IMR-90 (cell line): ENCODE results near the gene ABAT. TPM values are rescaled to one million over a fixed set of nuclear protein-coding genes. Genes with fewer than 3 reads are reported as not detected.

Experiments
- ATAC-seq: fragments of 200-7000 bp; cut with Tn5 transposase; 2 replicates; pipeline ENCODE4 v1.9.1; 2020; ENCODE audit warnings: low read depth, mild to moderate bottlenecking, moderate library complexity
- BruUV-seq: library from RNA; stranded (reverse); fragments of 400-500 nt; replicated peaks from 2 replicates; lab custom pipeline; 2021; lab: Mats Ljungman, UMichigan
- CTCF ChIA-PET: fragments of 300-600 bp; formaldehyde crosslinking; extraction: SDS; loops from one replicate; lab custom pipeline; 2021; ENCODE audit warnings: antibody characterized with exemption; lab: Yijun Ruan, JAX
- POLR2A ChIA-PET: fragments of 300-600 bp; sonication (Branson Sonifier 250); formaldehyde crosslinking; loops from one replicate; lab custom pipeline; 2022; ENCODE audit warnings: antibody characterized with exemption; ENCODE audit not compliant: unreplicated experiment; lab: Charles Lee
- DNase-seq: peaks from one replicate; pipeline ENCODE4 v3.0.0; 2013
- H2AFZ ChIP-seq: replicated peaks from 2 replicates; pipeline ENCODE3; 2013; ENCODE audit warnings: low read length, mild to moderate bottlenecking; ENCODE audit not compliant: poor library complexity
- H2AK5ac ChIP-seq: 2 replicates; pipeline ENCODE4 v1.6.1; 2013; ENCODE audit warnings: low read depth, low read length, inconsistent platforms
- H2AK9ac ChIP-seq: replicated peaks from 2 replicates; pipeline ENCODE3; 2013; ENCODE audit warnings: mild to moderate bottlenecking, low read depth, low read length, moderate library complexity; ENCODE audit not compliant: poor library complexity
- H2BK120ac ChIP-seq: 2 replicates; pipeline ENCODE4 v1.6.1; 2013; ENCODE audit warnings: low read depth, low read length, inconsistent platforms
- H2BK15ac ChIP-seq: 3 replicates; pipeline ENCODE4 v1.6.1; 2013; ENCODE audit warnings: low read depth, low read length, inconsistent platforms
- H2BK20ac ChIP-seq: 2 replicates; pipeline ENCODE4 v1.6.1; 2013; ENCODE audit warnings: low read depth, mild to moderate bottlenecking, inconsistent platforms, low read length, moderate library complexity
- H2BK5ac ChIP-seq: 2 replicates; pipeline ENCODE4 v1.6.1; 2013; ENCODE audit warnings: mild to moderate bottlenecking, low read depth, low read length, inconsistent platforms; ENCODE audit not compliant: poor library complexity, severe bottlenecking
- H3K14ac ChIP-seq: replicated peaks from 2 replicates; pipeline ENCODE4 v1.6.1; 2013; ENCODE audit warnings: low read depth, low read length, inconsistent platforms
- H3K18ac ChIP-seq: 2 replicates; pipeline ENCODE4 v1.6.1; 2013; ENCODE audit warnings: low read depth, low read length, control low read depth
- H3K23ac ChIP-seq: 2 replicates; pipeline ENCODE4 v1.6.1; 2013; ENCODE audit warnings: low read depth, low read length, inconsistent platforms
- H3K27ac ChIP-seq: 2 replicates; pipeline ENCODE4 v1.5.1; 2013; ENCODE audit warnings: mild to moderate bottlenecking, control low read depth, low read length; ENCODE audit not compliant: insufficient read depth
- H3K27me3 ChIP-seq: 2 replicates; pipeline ENCODE4 v1.6.1; 2013; ENCODE audit warnings: low read length; ENCODE audit not compliant: control insufficient read depth, insufficient read depth
- H3K36me3 ChIP-seq: 2 replicates; pipeline ENCODE4 v1.6.1; 2013; ENCODE audit warnings: low read length, mixed read lengths; ENCODE audit not compliant: control insufficient read depth, insufficient read depth
- H3K4ac ChIP-seq: 2 replicates; pipeline ENCODE4 v1.6.1; 2013; ENCODE audit warnings: low read depth, low read length, inconsistent platforms
- H3K4me1 ChIP-seq: 2 replicates; pipeline ENCODE4 v1.6.1; 2013; ENCODE audit warnings: low read length, mixed read lengths; ENCODE audit not compliant: control insufficient read depth, insufficient read depth
- H3K4me2 ChIP-seq: 2 replicates; pipeline ENCODE4 v1.6.1; 2013; ENCODE audit warnings: low read depth, mild to moderate bottlenecking, control low read depth, low read length, moderate library complexity
- H3K4me3 ChIP-seq: 2 replicates; pipeline ENCODE4 v1.5.1; 2013; ENCODE audit warnings: low read depth, mild to moderate bottlenecking, control low read depth, low read length, moderate library complexity; ENCODE audit not compliant: insufficient read depth
- H3K56ac ChIP-seq: 2 replicates; pipeline ENCODE4 v1.6.1; 2013; ENCODE audit warnings: low read length, inconsistent platforms; ENCODE audit not compliant: insufficient read depth; ENCODE audit errors: extremely low read depth
- H3K79me1 ChIP-seq, 2 experiments: 2 replicates each; pipeline ENCODE4 v1.6.1; 2013; ENCODE audit warnings: low read length in 2 of 2, inconsistent platforms in 1 of 2, low read depth in 1 of 2
- H3K9ac ChIP-seq: 2 replicates; pipeline ENCODE4 v1.6.1; 2013; ENCODE audit warnings: low read depth, low read length, control low read depth
- H3K9me1 ChIP-seq: 2 replicates; pipeline ENCODE4 v1.6.1; 2013; ENCODE audit warnings: low read length, inconsistent platforms; ENCODE audit not compliant: insufficient read depth
- H3K9me3 ChIP-seq: 2 replicates; pipeline ENCODE4 v1.6.1; 2013; ENCODE audit warnings: low read length; ENCODE audit not compliant: control insufficient read depth, insufficient read depth
- H4K20me1 ChIP-seq: 2 replicates; pipeline ENCODE4 v1.6.1; 2013; ENCODE audit warnings: low read length, inconsistent platforms; ENCODE audit not compliant: insufficient read depth
- H4K5ac ChIP-seq: 2 replicates; pipeline ENCODE4 v1.6.1; 2013; ENCODE audit warnings: mild to moderate bottlenecking, low read depth, low read length, control low read depth
- H4K8ac ChIP-seq, 2 experiments: 2 replicates each; pipeline ENCODE4 v1.6.1; 2013; ENCODE audit warnings: low read depth in 2 of 2, low read length in 2 of 2, control low read depth in 1 of 2, inconsistent platforms in 1 of 2
- H4K91ac ChIP-seq: 2 replicates; pipeline ENCODE4 v1.6.1; 2013; ENCODE audit warnings: low read depth, low read length, inconsistent platforms; ENCODE audit not compliant: insufficient read depth
- BHLHE40 ChIP-seq: fragments of 150-350 bp; IDR thresholded peaks from 2 replicates; pipeline ENCODE4 v1.6.1; 2016; ENCODE audit warnings: mild to moderate bottlenecking, low read depth, low read length
- CEBPB ChIP-seq: IDR thresholded peaks from 2 replicates; pipeline ENCODE4 v1.6.1; 2012; ENCODE audit warnings: low read depth, low read length, improper control_type of control experiment
- CHD1 ChIP-seq: IDR thresholded peaks from 2 replicates; pipeline ENCODE4 v1.6.1; 2012; ENCODE audit warnings: low read depth, low read length, improper control_type of control experiment
- FOS ChIP-seq: fragments of 150-350 bp; IDR thresholded peaks from 2 replicates; pipeline ENCODE4 v1.6.1; 2016; ENCODE audit warnings: low read depth, low read length
- MAFK ChIP-seq: IDR thresholded peaks from 2 replicates; pipeline ENCODE4 v1.6.1; 2012; ENCODE audit warnings: low read depth, low read length, improper control_type of control experiment
- MAZ ChIP-seq: IDR thresholded peaks from 2 replicates; pipeline ENCODE4 v1.6.1; 2012; ENCODE audit warnings: low read depth, mild to moderate bottlenecking, low read length, improper control_type of control experiment, moderate library complexity, borderline replicate concordance
- MXI1 ChIP-seq: IDR thresholded peaks from 2 replicates; pipeline ENCODE4 v1.6.1; 2012; ENCODE audit warnings: low read depth, mild to moderate bottlenecking, low read length, moderate library complexity, borderline replicate concordance
- NFE2L2 ChIP-seq: fragments of 150-350 bp; IDR thresholded peaks from 2 replicates; pipeline ENCODE4 v1.6.1; 2016; ENCODE audit warnings: low read depth, mild to moderate bottlenecking, low read length
- POLR2A ChIP-seq: IDR thresholded peaks from 2 replicates; pipeline ENCODE4 v1.6.1; 2012; ENCODE audit warnings: mild to moderate bottlenecking, low read depth, low read length
- RAD21 ChIP-seq: IDR thresholded peaks from 2 replicates; pipeline ENCODE4 v1.6.1; 2012; ENCODE audit warnings: low read length, improper control_type of control experiment
- RCOR1 ChIP-seq: IDR thresholded peaks from 2 replicates; pipeline ENCODE4 v1.6.1; 2012; ENCODE audit warnings: mild to moderate bottlenecking, low read length, improper control_type of control experiment; ENCODE audit not compliant: insufficient replicate concordance
- RFX5 ChIP-seq: IDR thresholded peaks from 2 replicates; pipeline ENCODE4 v1.8.0; 2012; ENCODE audit warnings: low read depth, mild to moderate bottlenecking, low read length, moderate library complexity
- SMC3 ChIP-seq: fragments of 150-350 bp; IDR thresholded peaks from 2 replicates; pipeline ENCODE4 v1.6.1; 2016; ENCODE audit warnings: low read depth, mild to moderate bottlenecking, antibody characterized with exemption, low read length, moderate library complexity
- WGBS, 2 experiments: methylation state at CpG; one replicate each; pipeline versions ENCODE4 v1.1.5 to v1.1.7; 2013; ENCODE audit warnings: missing lambda C conversion rate in 2 of 2; ENCODE audit not compliant: insufficient read length in 1 of 2; ENCODE audit errors: extremely low coverage in 2 of 2; 5-methylcytosine and 5-hydroxymethylcytosine counted together
- dilution Hi-C: fragments of 300-500 bp; cut with HindIII; formaldehyde crosslinking; loops from one replicate; pipeline ENCODE4 v1.14.3; 2018; ENCODE audit warnings: low sequenced_read_pairs; ENCODE audit not compliant: unreplicated experiment
- in situ Hi-C: fragments of 300-500 bp; cut with MboI; formaldehyde crosslinking; loops from 3 replicates; pipeline ENCODE4 v1.14.3; 2019; ENCODE audit warnings: low sequenced_read_pairs, inconsistent platforms, mixed read lengths
- intact Hi-C: fragments of 100-400 bp; cut with micrococcal nuclease; formaldehyde crosslinking; loops from 2 replicates; pipeline ENCODE4 v1.10.0; 2022
- polyA plus RNA-seq, 3 experiments: library from polyadenylated mRNA; depleted of rRNA; stranded (reverse); fragments of >200 nt; gene quantifications; 2 replicates each; pipeline ENCODE4 v1.2.3, GENCODE V29; 2012; ENCODE audit warnings: low replicate concordance in 1 of 3
- total RNA-seq: library from RNA; depleted of rRNA; stranded (reverse); fragments of >200 nt; gene quantifications from 2 replicates; pipeline ENCODE4 v1.2.3, GENCODE V29; 2012
- TF ChIP-seq, protein P1 (sequence below): fragments of 150-350 bp; IDR thresholded peaks from 2 replicates; pipeline ENCODE4 v1.6.1; 2016; ENCODE audit warnings: low read depth, mild to moderate bottlenecking, low read length, moderate library complexity, borderline replicate concordance
- TF ChIP-seq, protein P2 (sequence below): fragments of 150-350 bp; IDR thresholded peaks from 2 replicates; pipeline ENCODE4 v1.6.1; 2017; ENCODE audit warnings: mild to moderate bottlenecking, antibody characterized with exemption, low read length, low read depth
- TF ChIP-seq, protein P3 (sequence below): conservative IDR thresholded peaks from 2 replicates; pipeline ENCODE4 v1.5.1; 2012; ENCODE audit warnings: mild to moderate bottlenecking, low read depth, low read length, improper control_type of control experiment

Gene ABAT
- total and polyA plus RNA-seq, 2 of the 4 experiments (the other 2 are of a cell fraction) = 4.5 to 6.9 TPM

DNA sequence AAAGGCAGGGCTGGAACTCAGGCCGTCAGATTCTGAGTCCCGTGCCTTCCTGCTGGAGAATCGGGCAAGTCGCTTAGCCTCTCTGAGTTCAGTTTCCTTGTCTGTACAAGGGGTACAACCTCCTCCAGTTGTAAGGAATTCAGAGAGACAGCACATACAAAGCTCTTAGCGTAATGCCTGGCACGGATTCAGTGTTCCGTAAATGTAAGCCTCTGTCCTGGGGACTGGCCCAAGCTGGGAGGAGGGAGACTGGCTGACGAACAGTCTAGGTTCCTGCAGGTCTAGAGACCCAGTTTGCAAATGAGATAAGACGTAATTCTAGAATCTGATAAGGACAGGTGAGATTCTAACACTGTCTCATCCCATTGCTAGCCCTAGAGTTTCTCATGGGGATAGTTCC, 43.0 kb upstream of the ABAT start:
- H3K4me2 ChIP-seq = no peak overlapping the region
- no peak overlapping the region for H2AFZ ChIP-seq
- no peaks in the 10 kb centered on the region for H3K27me3 ChIP-seq
- no peak overlapping the region for H2BK5ac ChIP-seq
- no peaks in the 10 kb centered on the region for H3K9me3 ChIP-seq
- in situ Hi-C loops (no loop called here), intact Hi-C loops (no loop called here), dilution Hi-C loops (no loop called here)
- no peak overlapping the region for H3K56ac ChIP-seq
- no peaks in the 10 kb centered on the region for H3K9me1 ChIP-seq
- ChIA-PET CTCF (no interaction called here), POLR2A (no interaction called here)
- no peak overlapping the region for H2AK9ac ChIP-seq
- H3K18ac ChIP-seq = no peak overlapping the region
- no peak overlapping the region for H2BK20ac ChIP-seq
- H3K36me3 ChIP-seq = peaks cover 68% of the 10 kb centered on the region
- 88% methylated on average over 4 of the region's 9 CpGs; no CpG with 5 or more reads in 1 of the 2 experiments for WGBS, 2 experiments
- H3K14ac ChIP-seq = no peak overlapping the region
- H3K79me1 ChIP-seq = peaks cover 0 to 10% of the 10 kb centered on the region in 2 experiments; a peak in 3 of 4 replicates
- no peak overlapping the region for H3K9ac ChIP-seq
- H2BK15ac ChIP-seq = no peak overlapping the region
- H3K4ac ChIP-seq = no peak overlapping the region
- H3K4me3 ChIP-seq = no peak overlapping the region
- no peak overlapping the region for H2AK5ac ChIP-seq
- no peak overlapping the region for H2BK120ac ChIP-seq
- H4K91ac ChIP-seq = no peak overlapping the region
- no peak for ATAC-seq
- DNase-seq = no peak
- no peak for TF ChIP-seq BHLHE40
- TF ChIP-seq FOS = no peak
- no peak for TF ChIP-seq RFX5
- TF ChIP-seq, protein P1, sequence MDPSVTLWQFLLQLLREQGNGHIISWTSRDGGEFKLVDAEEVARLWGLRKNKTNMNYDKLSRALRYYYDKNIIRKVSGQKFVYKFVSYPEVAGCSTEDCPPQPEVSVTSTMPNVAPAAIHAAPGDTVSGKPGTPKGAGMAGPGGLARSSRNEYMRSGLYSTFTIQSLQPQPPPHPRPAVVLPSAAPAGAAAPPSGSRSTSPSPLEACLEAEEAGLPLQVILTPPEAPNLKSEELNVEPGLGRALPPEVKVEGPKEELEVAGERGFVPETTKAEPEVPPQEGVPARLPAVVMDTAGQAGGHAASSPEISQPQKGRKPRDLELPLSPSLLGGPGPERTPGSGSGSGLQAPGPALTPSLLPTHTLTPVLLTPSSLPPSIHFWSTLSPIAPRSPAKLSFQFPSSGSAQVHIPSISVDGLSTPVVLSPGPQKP = no peak
- no peak for TF ChIP-seq POLR2A
- TF ChIP-seq MAFK = no peak
- no peak for TF ChIP-seq RAD21
- no peak for TF ChIP-seq CEBPB
- no peak for TF ChIP-seq RCOR1
- TF ChIP-seq, protein P2, sequence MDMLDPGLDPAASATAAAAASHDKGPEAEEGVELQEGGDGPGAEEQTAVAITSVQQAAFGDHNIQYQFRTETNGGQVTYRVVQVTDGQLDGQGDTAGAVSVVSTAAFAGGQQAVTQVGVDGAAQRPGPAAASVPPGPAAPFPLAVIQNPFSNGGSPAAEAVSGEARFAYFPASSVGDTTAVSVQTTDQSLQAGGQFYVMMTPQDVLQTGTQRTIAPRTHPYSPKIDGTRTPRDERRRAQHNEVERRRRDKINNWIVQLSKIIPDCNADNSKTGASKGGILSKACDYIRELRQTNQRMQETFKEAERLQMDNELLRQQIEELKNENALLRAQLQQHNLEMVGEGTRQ = no peak
- TF ChIP-seq SMC3 = no peak
- no peak for TF ChIP-seq NFE2L2
- TF ChIP-seq CHD1 = no peak
- TF ChIP-seq MAZ = no peak
- no peak for TF ChIP-seq MXI1
- TF ChIP-seq, protein P3, sequence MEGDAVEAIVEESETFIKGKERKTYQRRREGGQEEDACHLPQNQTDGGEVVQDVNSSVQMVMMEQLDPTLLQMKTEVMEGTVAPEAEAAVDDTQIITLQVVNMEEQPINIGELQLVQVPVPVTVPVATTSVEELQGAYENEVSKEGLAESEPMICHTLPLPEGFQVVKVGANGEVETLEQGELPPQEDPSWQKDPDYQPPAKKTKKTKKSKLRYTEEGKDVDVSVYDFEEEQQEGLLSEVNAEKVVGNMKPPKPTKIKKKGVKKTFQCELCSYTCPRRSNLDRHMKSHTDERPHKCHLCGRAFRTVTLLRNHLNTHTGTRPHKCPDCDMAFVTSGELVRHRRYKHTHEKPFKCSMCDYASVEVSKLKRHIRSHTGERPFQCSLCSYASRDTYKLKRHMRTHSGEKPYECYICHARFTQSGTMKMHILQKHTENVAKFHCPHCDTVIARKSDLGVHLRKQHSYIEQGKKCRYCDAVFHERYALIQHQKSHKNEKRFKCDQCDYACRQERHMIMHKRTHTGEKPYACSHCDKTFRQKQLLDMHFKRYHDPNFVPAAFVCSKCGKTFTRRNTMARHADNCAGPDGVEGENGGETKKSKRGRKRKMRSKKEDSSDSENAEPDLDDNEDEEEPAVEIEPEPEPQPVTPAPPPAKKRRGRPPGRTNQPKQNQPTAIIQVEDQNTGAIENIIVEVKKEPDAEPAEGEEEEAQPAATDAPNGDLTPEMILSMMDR = no peak
- H3K27ac ChIP-seq = no peak overlapping the region
- no peak overlapping the region for H4K5ac ChIP-seq
- no peak overlapping the region for H3K23ac ChIP-seq
- no peaks in the 10 kb centered on the region for H3K4me1 ChIP-seq
- no TSS peak for BruUV-seq
- peaks cover 7% of the 10 kb centered on the region; the same call in 1 of the 2 replicates for H4K20me1 ChIP-seq
- H4K8ac ChIP-seq = no peak overlapping the region
